ENCODE measurements around the gene VRK2. TPM values are rescaled to one million over a fixed set of nuclear protein-coding genes. Genes with fewer than 3 reads are reported as not detected.

The VRK2 gene
- total and polyA plus RNA-seq, 2 experiments from 2014 or later = 11.8 to 18.1 TPM

- Histone ChIP-seq H3K4me1 (ENCODE audit: low read depth) (peaks cover 5% of the 10 kb centered on the region), H3K27me3 (no peaks in the 10 kb centered on the region), H3K27ac (peak overlapping the region; percentile 75), H3K9me3 (ENCODE audit: low read depth) (no peaks in the 10 kb centered on the region), H3K36me3 (no peaks in the 10 kb centered on the region), H3K4me3 (peak overlapping the region; percentile 34)
- TF ChIP-seq, protein P1, sequence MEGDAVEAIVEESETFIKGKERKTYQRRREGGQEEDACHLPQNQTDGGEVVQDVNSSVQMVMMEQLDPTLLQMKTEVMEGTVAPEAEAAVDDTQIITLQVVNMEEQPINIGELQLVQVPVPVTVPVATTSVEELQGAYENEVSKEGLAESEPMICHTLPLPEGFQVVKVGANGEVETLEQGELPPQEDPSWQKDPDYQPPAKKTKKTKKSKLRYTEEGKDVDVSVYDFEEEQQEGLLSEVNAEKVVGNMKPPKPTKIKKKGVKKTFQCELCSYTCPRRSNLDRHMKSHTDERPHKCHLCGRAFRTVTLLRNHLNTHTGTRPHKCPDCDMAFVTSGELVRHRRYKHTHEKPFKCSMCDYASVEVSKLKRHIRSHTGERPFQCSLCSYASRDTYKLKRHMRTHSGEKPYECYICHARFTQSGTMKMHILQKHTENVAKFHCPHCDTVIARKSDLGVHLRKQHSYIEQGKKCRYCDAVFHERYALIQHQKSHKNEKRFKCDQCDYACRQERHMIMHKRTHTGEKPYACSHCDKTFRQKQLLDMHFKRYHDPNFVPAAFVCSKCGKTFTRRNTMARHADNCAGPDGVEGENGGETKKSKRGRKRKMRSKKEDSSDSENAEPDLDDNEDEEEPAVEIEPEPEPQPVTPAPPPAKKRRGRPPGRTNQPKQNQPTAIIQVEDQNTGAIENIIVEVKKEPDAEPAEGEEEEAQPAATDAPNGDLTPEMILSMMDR (IDR thresholded peaks at IDR 0.05; ENCODE audit: low read depth, low read length) = no peak
- DNase-seq (ENCODE audit: low read depth in 1 of 2, low spot score in 1 of 2) = no peak
Measured at GRCh38 chr2:58045580-58046334, 849 bp upstream of the VRK2 start.

DNA sequence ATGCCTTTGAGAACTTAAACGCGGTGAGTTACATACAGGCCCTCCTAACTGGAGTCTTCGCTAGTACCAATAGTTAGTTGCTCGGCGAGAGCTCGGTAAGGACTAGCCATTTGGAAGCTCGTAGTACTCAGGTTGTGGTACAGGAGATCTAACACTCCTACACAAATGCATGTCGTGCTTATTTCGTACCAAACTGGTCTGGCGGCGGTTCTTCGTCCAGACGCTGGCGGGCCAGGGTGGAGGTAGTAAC, 346 bp upstream of the VRK2 start:
- peaks cover 5% of the 10 kb centered on the region for H3K4me1 ChIP-seq (ENCODE audit: low read depth)
- peak overlapping the region; percentile 75 for H3K27ac ChIP-seq
- no peaks in the 10 kb centered on the region for H3K9me3 ChIP-seq (ENCODE audit: low read depth)
- H3K4me3 ChIP-seq = peak overlapping the region; percentile 34
- DNase-seq (ENCODE audit: low read depth in 1 of 2, low spot score in 1 of 2) = no peak
- no peaks in the 10 kb centered on the region for H3K36me3 ChIP-seq
- TF ChIP-seq, protein P1 (IDR thresholded peaks at IDR 0.05; ENCODE audit: low read depth, low read length) = no peak
- no peaks in the 10 kb centered on the region for H3K27me3 ChIP-seq

- no peaks in the 10 kb centered on the region for H3K36me3 ChIP-seq
- peak overlapping the region; percentile 34 for H3K4me3 ChIP-seq
- H3K4me1 ChIP-seq (ENCODE audit: low read depth) = peaks cover 6% of the 10 kb centered on the region
- H3K9me3 ChIP-seq (ENCODE audit: low read depth) = no peaks in the 10 kb centered on the region
- H3K27ac ChIP-seq = peak overlapping the region; percentile 75
- H3K27me3 ChIP-seq = no peaks in the 10 kb centered on the region
- TF ChIP-seq, protein P1 (IDR thresholded peaks at IDR 0.05; ENCODE audit: low read depth, low read length) = no peak
- DNase-seq (ENCODE audit: low read depth in 1 of 2, low spot score in 1 of 2) = no peak
Measured at GRCh38 chr2:58047373-58047935, 848 bp downstream of the VRK2 start.

DNA sequence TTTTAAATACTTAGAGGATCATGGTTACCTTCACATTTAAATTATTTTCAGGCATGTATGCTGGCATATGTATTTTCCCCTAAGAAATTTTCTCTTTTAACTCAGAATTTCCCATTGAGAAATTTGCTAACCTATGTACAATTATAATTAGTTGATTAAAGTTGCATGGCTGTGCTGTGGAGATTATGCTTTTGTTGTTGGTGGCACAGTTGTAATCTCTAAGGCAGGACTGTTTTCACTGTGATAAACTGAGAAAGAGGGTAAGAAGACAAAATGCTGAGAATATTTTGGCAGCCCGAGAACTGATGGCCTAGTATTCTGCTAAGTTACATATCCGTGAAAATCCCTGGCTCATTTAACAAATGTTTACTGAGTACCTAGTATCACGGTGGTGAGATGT, 1.4 kb downstream of the VRK2 start:
- H3K27me3 ChIP-seq = no peaks in the 10 kb centered on the region
- no peaks in the 10 kb centered on the region for H3K9me3 ChIP-seq (ENCODE audit: low read depth)
- DNase-seq (ENCODE audit: low read depth in 1 of 2, low spot score in 1 of 2) = no peak
- H3K4me3 ChIP-seq = peak overlapping the region; percentile 34
- H3K27ac ChIP-seq = no peak overlapping the region
- H3K36me3 ChIP-seq = no peaks in the 10 kb centered on the region
- H3K4me1 ChIP-seq (ENCODE audit: low read depth) = peaks cover 4% of the 10 kb centered on the region
- TF ChIP-seq, protein P1 (IDR thresholded peaks at IDR 0.05; ENCODE audit: low read depth, low read length) = no peak

DNA sequence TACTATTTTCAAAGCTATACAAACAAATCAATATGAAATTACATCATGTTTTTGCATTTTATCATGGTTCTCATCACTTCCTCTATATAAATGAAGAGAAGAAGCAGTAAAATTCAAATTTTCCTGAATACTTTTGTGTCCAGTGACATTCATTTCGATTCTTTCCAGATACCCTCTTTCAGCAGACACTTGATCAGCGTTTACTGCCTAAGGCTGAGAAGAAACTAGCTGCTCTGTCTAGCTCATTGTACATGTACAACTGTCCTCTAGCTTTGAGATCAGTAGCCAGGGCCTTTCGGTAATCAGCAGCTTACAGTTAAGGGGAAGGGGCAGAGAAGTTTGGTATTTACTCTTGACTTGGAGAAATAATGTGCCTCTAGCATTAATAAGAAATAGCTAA, 4.8 kb downstream of the VRK2 start:
- no peak overlapping the region for H3K4me3 ChIP-seq
- DNase-seq (ENCODE audit: low read depth in 1 of 2, low spot score in 1 of 2) = peak in 1 of 2 donors; percentile 23
- H3K36me3 ChIP-seq = no peaks in the 10 kb centered on the region
- TF ChIP-seq, protein P1 (IDR thresholded peaks at IDR 0.05; ENCODE audit: low read depth, low read length) = no peak
- H3K4me1 ChIP-seq (ENCODE audit: low read depth) = peaks cover 16% of the 10 kb centered on the region
- no peaks in the 10 kb centered on the region for H3K27me3 ChIP-seq
- no peak overlapping the region for H3K27ac ChIP-seq
- H3K9me3 ChIP-seq (ENCODE audit: low read depth) = no peaks in the 10 kb centered on the region
